ENCODE data around the gene HTR1A.

- TF ChIP-seq EP300 (IDR thresholded peaks at IDR 0.05; ENCODE audit: borderline replicate concordance in 1 of 2, low read depth in 1 of 2, low read length in 1 of 2) = no peak
- no peak for TF ChIP-seq TAF1 (IDR thresholded peaks at IDR 0.05; ENCODE audit: borderline replicate concordance, low read depth, low read length)
- no peak for TF ChIP-seq FOXM1 (IDR thresholded peaks at IDR 0.05; ENCODE audit: low read depth)
- TF ChIP-seq CTCF (IDR thresholded peaks at IDR 0.05) = no peak
- no peak for TF ChIP-seq GABPA (IDR thresholded peaks at IDR 0.05; ENCODE audit: low read depth)
- TF ChIP-seq REST (IDR thresholded peaks at IDR 0.05; ENCODE audit: low read depth, low read length) = no peak
- no peak for TF ChIP-seq JUND (IDR thresholded peaks at IDR 0.05)
- TF ChIP-seq POLR2AphosphoS5 (IDR thresholded peaks at IDR 0.05; ENCODE audit: low read depth, low read length) = no peak
Measured at GRCh38 chr5:64000096-64000495, 37.9 kb upstream of the HTR1A start.

All from SK-N-SH (cell line).